Stimulated activated CD8-positive, alpha-beta memory T cell treated with anti-CD3 and anti-CD28 coated beads, Interleukin-2, amount 100 ng/mL, for 48 hours (primary cell): ENCODE results near the gene GLYATL3.

Source experiments
- DNase-seq, 2 donors: peaks; one replicate each; pipeline ENCODE4 v3.0.0-alpha.2; 2020; ENCODE audit warnings: low read depth in 2 of 2

GLYATL3 gene

GRCh38 chr6:49514571-49515484, 15.1 kb downstream of the GLYATL3 start:
- DNase-seq: no peak

GRCh38 chr6:49515485-49516146, 15.9 kb downstream of the GLYATL3 start:
- DNase-seq: no peak

- DNase-seq: no peak
These were observed 16.4 kb downstream of the GLYATL3 start for GRCh38 chr6:49516147-49516505.

GRCh38 chr6:49517919-49518318, 18.2 kb downstream of the GLYATL3 start:
- DNase-seq: no peak

GRCh38 chr6:49519660-49520059, 19.9 kb downstream of the GLYATL3 start:
- DNase-seq: no peak

GRCh38 chr6:49522710-49523593, 23.2 kb downstream of the GLYATL3 start:
- no peak for DNase-seq

GRCh38 chr6:49523901-49524300, 24.2 kb downstream of the GLYATL3 start:
- DNase-seq: no peak

- DNase-seq: no peak
These were observed 24.8 kb downstream of the GLYATL3 start for GRCh38 chr6:49524541-49524940.

- DNase-seq: no peak
These were observed 26.9 kb downstream of the GLYATL3 start for GRCh38 chr6:49526598-49526997.

- no peak for DNase-seq
These were observed 27.6 kb downstream of the GLYATL3 start for GRCh38 chr6:49527320-49527719.

GRCh38 chr6:49528571-49528970, 28.8 kb downstream of the GLYATL3 start:
- DNase-seq: no peak

- DNase-seq: no peak
These were observed 30.5 kb downstream of the GLYATL3 start for GRCh38 chr6:49530141-49530776.

GRCh38 chr6:49531774-49532569, 32.2 kb downstream of the GLYATL3 start:
- DNase-seq: no peak

GRCh38 chr6:49535795-49536194, 36.1 kb downstream of the GLYATL3 start:
- DNase-seq: no peak

- DNase-seq: no peak
These were observed 39.4 kb downstream of the GLYATL3 start for GRCh38 chr6:49539102-49539501.

- no peak for DNase-seq
These were observed 40.9 kb downstream of the GLYATL3 start for GRCh38 chr6:49540614-49541013.

- no peak for DNase-seq
These were observed 41.5 kb downstream of the GLYATL3 start for GRCh38 chr6:49541210-49541724.

GRCh38 chr6:49541936-49542335, 42.2 kb downstream of the GLYATL3 start:
- DNase-seq: no peak

- DNase-seq: no peak
These were observed 43.5 kb downstream of the GLYATL3 start for GRCh38 chr6:49543087-49543858.

GRCh38 chr6:49546331-49546730, 46.6 kb downstream of the GLYATL3 start:
- no peak for DNase-seq
